Middle frontal gyrus (tissue), 1 donor: Measurements from ENCODE around the gene HDAC10.
"Not testable (repeated sequence)": the region's sequence is repeated elsewhere in the genome, so short reads cannot be mapped to it uniquely, and the experiment has no call there.

Source experiments
- DNase-seq: peaks from one replicate; pipeline ENCODE4 v3.0.0-alpha.2; 2015; ENCODE audit warnings: low spot score; ENCODE audit errors: extremely low spot score

HDAC10 gene

DNA sequence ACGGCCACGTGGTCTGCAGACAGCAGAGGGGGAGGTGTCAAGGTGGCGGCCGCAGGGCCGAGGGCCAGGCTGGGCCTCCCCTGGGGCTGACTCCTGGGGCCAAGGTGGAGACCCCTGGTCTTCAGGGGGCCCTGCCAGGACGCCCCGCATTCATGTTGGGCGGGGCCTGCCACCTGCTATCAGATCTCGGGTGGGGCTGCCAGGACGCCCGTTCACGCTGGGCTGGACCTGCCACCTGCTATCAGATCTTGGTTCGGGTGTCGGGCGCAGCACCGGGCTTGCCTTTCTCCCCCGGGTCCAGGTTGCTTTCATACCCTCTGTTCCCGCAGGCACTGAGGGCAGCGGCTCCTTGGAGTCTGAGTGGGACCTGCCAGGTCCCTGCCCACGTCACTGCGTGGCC lies 35.2 kb upstream of the HDAC10 start:
- DNase-seq = no peak

DNA sequence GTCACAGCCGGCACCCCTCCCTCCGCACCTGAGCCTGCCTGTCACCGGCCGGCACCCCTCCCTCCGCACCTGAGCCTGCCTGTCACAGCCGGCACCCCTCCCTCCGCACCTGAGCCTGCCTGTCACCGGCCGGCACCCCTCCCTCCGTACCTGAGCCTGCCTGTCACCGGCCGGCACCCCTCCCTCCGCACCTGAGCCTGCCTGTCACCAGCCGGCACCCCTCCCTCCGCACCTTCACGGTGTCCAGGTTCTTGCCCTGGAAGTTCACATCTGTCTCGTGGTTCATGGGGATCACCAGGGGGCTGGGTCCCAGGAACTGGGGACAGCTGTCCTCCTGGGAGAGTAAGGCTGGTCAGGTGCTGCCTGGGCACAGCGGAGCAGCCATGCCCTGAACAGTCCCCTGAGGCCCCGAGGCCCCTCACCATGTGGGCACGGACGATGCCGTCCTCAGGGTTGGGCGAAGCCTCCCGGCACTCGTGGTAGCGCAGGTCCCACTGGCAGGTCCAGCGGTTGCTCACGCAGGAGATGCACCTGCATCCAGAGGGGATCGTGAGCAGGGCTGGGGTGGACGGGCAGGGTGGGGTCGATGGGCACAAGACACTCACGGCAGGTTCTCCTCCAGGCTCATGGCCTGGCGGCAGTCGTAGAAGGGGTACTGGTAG lies 34.6 kb upstream of the HDAC10 start:
- no peak for DNase-seq

DNA sequence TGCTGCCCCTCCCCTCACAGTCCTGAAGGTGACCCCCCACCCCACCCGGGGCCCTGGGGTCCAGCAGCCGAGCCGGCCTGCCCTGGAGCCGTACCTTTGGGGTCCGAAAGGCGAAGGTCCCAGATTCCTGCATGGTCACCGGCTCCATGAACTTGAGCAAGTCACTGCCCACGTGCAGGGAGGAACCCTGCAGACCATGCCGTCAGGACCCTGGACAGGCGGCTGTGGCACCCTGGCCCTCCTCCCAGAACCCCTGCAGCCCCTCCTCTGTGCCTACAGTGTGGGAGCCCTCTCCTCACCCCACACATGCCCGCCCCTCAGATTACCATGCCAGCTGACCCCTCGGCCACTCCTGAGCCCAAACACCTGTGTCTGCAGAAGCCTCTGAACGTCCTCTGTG lies 33.4 kb upstream of the HDAC10 start:
- DNase-seq = no peak

DNA sequence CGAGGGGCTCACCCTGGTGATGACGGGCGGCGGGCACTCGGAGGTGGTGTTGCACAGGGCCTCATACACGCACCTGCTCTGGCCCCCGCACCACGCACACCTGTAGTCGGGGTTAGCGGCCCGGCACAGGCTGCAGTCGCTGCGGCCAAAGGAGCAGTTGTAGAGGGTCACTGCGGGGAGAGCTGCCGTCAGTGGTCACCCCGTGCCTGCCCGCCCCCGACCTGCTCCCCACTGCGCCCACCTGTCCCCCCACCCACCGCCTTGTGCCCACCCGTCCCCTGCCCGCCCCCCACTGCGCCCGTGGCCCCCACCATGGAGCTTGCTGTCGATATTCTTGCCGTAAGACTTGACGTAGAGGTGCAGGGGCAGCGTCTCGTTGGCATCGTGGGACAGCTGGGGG lies 32.8 kb upstream of the HDAC10 start:
- DNase-seq = no peak

DNA sequence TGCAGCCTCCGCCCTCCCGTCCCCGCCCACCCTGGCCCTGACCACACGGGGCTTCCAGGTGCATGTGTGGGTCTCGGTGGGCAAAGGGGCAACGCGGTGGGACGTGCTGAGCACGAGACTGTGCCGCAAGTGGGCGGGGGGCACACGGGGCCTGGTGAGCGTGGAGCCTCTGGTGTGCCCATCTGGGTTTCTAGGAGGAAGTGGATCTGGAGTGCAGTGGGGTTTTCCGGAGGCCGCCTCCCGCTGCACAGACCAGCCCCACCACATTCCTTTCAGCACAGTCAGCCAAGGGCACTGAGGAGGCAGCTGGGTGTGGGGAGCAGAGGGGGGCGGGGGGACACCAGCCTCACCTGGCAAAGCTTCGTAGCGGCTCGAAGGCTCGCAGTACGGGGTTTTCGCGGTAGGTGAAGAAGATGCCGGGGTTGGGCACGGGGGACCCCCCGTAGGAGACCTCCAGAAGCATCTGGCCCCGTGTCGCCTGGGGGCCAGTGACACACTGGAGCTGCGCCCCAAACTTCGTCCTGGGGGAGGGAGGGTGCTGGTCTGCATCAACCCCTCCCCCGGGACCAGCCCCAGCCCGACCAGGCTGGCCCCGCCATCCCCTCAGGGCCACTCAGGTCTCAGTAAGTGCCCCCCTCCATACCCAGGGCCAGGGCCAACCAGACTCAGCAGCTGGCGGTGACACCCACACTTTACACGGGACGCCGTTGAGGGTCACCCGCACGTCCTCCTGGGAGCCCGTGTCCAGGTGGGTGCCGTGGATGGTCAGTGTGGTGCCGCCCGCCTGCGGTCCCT lies 31.5 kb upstream of the HDAC10 start:
- no peak for DNase-seq

DNA sequence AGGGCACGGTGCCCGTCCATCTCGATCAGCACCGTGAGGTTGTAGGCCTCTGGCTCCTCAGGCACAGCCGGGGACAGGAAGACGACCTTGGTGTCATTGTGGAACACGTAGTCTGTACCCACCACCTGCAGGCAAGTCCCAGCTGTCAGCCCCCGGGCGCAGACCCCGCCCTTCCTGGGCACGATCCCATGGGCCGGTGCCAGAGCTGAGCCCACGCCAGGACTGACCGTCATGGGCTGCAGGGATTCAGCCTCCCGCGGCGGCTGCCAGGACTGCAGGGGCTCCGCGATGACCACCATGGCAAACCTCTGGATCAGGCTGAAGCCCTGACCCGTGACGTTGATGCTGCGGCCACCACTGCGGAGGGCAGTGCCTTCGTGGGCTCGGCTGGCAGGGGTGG lies 30.9 kb upstream of the HDAC10 start:
- no peak for DNase-seq

DNA sequence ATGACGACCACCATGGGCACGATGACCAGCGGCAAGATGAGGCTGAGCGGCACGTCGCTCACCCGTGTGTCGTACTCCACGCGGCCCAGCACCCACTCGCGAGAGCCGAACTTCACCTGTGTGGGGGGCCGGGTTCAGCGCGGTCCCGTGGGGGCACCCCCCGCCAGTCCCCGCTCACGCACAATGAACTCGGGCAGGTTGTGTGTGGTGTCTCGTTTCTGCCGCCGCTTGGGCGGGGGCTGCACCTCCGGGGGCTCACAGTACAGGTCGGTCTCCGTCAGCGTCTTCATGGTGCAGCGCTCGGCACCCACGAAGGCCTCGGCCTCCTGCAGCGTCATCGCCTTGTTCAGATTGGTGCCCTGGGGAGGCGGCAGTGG lies 30.3 kb upstream of the HDAC10 start:
- DNase-seq = no peak

DNA sequence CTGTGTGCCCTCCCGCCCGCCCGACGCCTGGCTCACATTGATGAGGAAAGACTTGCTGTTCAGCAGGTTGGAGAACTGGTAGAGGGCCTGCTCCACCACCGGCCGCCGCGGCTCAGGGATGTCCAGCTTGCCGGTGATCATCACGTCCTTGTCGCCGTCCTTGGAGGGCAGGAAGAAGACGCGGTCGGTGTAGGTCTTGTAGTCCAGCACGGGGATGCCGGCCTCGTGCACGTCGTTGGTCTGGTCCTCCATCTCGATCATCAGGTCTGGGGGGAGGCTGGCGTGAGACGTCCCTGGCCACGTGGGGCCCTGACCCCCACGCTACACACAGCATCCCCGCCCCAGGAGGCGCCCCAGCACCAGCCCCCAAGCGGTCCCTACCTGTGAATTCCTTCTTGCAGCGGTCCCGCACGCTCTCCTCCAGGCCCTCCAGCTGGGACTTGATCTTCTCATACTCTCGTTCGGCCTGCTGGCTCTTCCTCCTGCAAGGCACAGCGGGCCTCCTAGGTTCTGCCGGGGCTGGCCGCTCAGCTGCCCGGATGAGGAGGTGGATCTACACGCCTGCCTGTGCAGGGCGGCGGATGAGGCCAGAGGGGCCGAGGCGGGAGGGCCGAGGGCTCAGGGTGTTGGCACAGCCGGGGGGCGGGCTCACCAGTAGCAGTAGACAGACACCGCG lies 29.8 kb upstream of the HDAC10 start:
- DNase-seq = no peak

DNA sequence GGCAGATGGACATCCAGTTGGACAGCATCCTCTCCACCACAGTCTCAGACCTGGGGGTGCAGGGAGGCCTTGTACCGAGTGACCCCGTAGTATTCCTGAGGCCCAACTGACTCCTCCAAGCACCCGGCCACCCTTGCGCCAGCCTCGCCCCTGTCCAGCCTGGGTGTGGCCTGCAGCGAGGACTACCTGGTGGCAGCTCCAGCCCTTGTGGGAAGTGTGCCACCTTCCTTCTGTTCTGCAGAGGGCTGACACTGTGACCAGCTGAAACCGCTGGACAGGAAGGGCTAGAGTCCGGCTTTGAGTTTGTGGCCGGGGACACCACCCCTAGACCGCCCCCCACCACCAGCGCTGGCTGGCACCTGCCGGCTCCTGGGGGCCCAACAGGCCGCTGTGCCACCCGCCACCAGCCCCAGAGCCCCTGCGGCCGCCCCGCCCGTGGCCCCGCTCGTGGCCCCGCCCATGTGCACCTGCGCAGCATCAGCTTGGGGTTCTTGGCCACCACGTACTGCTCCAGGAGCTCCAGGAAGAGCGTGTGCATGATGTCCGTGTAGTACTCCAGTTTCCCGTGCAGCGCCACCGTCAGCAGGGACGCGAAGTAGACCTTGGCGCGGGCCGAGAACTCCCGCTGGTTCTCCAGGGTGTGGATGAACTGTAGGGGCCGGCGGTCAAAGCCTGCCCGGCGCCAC lies 29.1 kb upstream of the HDAC10 start:
- DNase-seq = no peak

DNA sequence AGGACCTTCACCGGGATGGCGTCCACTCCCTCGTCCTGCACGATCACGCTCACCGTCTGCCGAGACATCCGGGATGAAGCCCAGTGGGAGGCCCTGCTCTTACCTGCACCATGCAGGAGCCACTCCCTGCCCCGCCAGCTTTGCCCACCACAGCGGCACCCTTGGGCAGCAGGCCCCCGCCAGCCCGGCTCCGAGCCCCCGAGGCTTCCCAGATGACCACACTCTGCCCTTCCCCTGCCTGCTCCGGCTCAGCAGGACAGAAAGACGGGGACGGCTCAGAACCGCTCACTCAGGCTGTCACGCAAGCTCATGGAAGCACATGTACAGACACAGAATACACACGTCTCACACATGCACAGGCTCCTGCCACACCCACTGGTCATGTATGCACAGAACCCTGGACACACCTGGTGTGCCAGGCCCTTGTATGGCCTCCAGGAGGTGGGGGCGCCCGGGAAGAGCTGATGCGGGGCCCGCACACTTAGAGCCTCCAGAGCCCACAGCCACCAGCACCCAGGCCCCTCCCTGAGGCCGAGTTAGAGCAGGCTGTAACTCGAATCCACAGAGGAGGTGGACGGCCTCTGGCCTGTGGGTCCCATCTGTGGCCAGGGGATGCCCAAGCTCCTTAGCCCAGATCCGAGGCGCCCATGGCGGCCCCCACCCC lies 28.0 kb upstream of the HDAC10 start:
- DNase-seq = no peak

DNA sequence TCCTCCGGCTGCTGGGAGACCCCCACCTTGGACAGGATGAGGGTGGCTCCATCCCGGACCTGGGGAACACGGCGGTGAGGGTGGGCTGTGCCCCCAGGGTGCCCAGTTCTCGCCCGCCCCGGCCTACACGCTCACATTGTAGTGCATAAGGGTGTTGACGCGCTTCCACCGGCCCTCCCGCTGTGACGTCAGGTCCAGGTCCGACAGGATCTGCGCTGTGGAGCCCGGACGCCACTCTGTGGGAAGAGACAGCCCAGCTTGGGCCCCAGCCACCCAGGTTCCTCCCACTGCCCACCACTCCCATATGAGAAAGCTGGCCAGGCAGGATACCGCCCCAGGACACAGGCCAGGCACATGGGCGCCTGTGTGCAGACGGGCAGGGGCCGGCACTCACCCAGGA lies 27.4 kb upstream of the HDAC10 start:
- DNase-seq = no peak

DNA sequence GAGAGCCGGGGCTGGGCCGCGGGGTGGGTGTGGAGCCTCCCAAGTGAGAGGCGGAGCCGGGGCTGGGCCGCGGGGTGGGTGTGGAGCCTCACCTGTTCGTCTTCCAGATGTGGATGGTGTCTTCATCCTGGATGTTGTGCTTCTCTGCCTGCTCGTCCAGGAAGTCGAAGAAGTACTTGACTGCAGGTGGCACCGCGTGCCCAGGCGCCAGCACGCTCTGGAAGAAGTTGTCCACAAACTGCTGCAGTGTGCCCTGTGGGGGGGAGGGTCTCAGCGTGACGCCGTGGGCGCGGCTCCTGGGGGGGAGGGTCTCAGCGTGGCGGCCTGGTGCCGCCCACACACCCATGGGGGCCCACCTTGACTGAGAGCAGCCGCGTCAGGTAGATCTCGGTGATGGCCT lies 26.7 kb upstream of the HDAC10 start:
- no peak for DNase-seq

DNA sequence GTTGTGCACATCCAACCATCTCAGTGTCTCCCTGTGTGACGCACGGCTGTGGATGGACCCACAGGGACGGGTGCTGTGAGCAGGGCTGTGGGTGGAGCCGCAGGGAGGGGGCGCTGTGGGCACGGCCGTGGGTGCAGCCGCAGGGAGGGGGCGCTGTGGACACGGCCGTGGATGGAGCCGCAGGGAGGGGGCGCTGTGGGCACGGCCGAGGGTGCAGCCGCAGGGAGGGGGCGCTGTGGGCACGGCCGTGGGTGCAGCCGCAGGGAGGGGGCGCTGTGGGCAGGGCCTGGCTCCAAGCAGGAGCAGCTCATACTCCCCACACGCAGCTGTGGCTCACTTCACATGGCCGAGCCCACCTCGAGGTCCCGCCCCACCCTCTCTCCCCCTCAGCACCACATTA lies 25.1 kb upstream of the HDAC10 start:
- DNase-seq = peak; percentile 76

DNA sequence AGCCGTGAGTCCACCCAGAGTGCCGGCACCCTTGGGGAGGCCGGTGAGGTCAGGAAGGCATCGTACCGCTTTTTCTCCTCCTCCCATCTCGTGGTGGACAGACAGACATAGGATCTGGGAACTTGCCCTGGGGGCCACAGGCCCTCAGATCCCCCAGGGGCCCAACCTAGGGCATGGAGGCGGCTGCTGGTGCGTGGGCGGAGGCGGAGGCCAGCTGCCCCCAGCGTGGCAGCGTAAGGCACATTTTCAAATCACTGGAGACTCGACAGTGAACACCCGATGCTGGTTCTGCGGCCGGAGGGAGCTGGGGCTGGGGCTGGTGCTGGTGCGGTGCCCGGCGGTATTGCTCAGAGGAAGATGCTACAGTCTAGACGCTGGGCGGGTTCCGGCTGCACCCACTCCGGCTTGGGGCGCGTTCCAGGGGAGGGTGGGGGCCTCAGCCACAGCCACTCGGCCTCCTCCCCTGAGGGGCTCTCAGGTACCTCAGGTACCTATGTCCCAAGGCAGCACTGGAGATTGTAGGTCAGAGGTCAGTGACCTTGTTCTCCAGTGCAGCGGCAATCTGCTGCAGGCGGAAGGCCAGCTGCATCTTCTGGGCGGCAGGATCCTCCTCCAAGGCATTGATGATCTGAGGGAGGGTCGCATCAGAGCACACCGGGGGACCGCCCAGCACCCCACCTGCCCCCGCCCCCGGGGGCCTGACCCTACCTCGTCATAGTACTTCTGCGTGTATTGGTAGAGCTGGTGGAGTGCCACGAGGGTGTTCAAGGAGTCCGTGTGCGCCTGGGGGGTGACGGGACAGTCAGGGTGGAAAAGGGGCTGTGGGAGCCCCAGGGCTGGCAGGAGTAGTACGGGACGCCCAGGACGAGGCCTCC lies 24.4 kb upstream of the HDAC10 start:
- no peak for DNase-seq

DNA sequence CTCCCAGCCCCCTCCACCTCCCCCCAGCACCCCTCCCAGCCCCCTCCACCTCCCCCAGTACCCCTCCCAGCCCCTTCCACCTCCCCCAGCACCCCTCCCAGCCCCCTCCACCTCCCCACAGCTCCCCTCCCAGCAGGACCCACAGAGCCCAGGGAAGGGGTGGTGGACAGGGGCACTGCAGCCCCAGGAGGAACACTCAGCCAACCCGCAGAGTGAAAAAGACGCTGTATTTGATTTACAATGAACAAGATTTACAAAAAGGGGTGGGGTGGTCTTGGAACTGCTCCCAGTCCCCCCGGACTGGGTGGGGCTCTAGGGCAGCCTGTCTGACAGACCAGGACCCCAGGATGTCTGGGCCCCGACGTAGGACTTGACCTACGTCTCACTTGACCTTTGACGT lies 23.7 kb upstream of the HDAC10 start:
- DNase-seq = no peak

DNA sequence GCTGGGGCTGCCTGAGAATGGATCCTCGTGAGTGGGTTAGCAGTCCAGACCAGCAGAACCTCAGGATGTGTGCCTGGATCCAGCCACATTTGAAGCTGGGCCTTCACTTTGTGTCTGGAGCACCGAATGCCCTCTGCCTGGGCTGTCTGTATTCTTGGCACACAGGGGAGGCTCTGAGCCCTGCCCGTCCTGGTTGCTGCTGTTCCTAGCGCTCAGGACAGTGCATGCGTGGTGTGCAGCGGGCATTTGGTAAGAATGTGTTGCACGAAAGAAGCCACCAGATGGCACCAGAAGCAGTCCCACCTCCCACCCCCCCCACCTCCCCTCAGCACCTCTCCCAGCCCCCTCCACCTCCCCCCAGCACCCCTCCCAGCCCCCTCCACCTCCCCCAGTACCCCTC lies 23.2 kb upstream of the HDAC10 start:
- peak; percentile 60 for DNase-seq

DNA sequence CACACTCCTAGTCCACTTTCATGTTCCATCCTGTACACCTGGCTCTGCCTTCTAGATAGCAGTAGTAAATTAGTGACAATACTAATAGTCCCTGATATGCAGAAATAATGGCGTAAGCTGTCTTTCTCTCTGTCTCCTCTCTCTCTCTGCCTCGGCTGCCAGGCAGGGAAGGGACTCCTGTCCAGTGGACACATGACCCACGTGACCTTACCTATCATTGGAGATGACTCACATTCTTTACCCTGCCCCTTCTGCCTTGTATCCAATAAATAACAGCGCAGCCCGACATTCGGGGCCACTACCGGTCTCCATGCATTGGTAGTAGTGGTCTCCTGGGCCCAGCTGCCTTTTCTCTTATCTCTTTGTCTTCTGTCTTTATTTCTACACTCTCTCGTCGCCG lies 22.7 kb upstream of the HDAC10 start:
- not testable (repeated sequence) for DNase-seq

DNA sequence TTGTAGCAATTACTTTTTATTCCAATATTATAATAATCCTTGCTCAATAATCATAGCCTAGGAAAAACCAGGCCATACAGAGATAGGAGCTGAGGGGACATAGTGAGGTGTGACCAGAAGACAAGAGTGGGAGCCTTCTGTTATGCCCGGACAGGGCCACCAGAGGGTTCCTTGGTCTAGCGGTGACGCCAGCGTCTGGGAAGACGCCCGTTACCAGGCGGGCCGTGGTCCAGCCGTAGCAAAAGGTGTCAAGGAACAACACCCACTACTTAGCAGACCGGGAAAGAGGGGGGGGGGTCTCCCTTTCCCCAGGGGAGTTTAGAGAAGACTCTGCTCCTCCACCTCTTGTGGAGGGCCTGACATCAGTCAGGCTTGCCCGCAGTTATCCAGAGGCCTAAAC lies 22.3 kb upstream of the HDAC10 start:
- DNase-seq = not testable (repeated sequence)

DNA sequence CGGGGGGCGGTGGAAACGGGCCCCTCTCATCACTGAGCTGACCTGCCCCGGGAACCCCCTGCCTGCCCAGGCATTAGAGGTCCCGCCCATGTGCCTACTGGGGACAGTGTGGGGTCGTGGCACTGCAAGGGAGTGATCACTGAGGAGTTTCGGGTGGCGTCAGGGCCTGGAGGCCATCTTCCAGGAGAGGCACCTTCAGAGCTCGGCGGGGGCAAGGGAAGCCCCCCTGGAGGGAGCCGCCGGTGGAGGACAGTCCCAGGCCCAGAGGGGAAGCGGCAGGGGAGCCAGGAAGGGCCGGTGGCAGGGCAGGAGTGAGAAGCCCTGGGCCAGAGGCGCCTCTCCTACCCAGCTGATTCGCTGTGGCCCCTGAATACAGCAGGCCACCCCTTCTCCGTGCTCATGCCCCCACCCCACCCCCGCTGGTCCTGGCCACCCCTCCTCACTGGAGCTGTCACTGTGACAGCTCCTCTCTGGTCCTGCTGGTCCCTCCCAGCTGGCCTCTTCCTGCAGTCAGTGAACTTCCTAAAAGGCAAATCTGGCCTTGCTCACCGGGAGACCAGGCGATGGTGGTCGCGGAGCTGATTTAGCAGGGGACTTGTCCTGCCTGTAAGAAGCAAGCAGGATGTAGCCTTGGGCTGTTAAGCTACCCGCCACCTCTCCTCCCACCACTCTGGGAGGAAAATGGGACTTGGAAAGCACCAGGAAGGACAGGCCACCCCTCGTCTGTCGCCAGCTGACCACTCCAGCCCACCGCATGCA lies 21.2 kb upstream of the HDAC10 start:
- DNase-seq = no peak

DNA sequence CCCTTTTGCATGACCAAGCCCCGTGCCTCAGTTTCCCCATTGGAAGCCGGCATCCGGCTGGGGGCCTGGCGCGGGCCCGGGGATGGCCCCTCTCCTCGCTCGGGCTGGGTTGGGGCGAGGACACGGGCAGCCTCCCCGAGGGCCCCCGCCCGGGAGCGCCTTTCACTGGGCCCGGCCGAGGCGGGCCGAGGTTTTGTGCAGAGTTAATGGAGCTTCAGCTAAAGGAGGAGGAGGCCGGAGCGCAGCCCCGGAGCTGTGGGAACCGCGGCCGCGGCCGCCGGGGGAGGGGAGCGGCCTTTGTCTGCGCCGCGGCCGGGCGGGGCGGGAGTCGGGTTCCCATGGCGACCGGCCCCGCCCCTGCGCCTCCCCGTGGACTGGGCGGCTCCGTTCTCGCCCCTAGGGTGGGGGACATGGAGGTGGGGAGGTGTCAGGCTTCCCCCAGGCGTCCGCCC lies 20.5 kb upstream of the HDAC10 start:
- DNase-seq = peak; percentile 56
